GM12874 (cell line): ENCODE data around the gene KRT6C.

Experiments
- CTCF ChIP-seq: IDR thresholded peaks from 2 replicates; pipeline ENCODE4 v1.5.1; 2011; ENCODE audit warnings: low read depth, mild to moderate bottlenecking, control low read depth, low read length, moderate library complexity; ENCODE audit not compliant: insufficient read depth

KRT6C gene

GRCh38 chr12:52497975-52498374, 24.4 kb upstream of the KRT6C start:
- no peak for TF ChIP-seq CTCF

- TF ChIP-seq CTCF: no peak
Measured at GRCh38 chr12:52496590-52497071, 23.0 kb upstream of the KRT6C start.

- TF ChIP-seq CTCF: no peak
Measured at GRCh38 chr12:52496054-52496453, 22.4 kb upstream of the KRT6C start.

GRCh38 chr12:52495389-52495788, 21.8 kb upstream of the KRT6C start:
- TF ChIP-seq CTCF: no peak

- TF ChIP-seq CTCF: no peak
Measured at GRCh38 chr12:52494518-52494917, 20.9 kb upstream of the KRT6C start.

- no peak for TF ChIP-seq CTCF
Measured at GRCh38 chr12:52494100-52494499, 20.5 kb upstream of the KRT6C start.

GRCh38 chr12:52493172-52493571, 19.6 kb upstream of the KRT6C start, which contains the start of gene KRT6A:
TSS of gene KRT6A (minus strand) at chr12:52493257. CDS start at chr12:52493188, 69 bp downstream.
- TF ChIP-seq CTCF: no peak
